SK-N-SH treated with all-trans-retinoic acid at 6 μM for 48 hours (cell line): Measurements from ENCODE around the gene FCAMR.

Experiments
- ATAC-seq: fragments of 200-7000 bp; cut with Tn5 transposase; 3 replicates; pipeline ENCODE4 v1.9.1; 2020; ENCODE audit warnings: mild to moderate bottlenecking, moderate library complexity
- ARNTL ChIP-seq: fragments of 450-650 bp; formaldehyde crosslinking; IDR thresholded peaks from 2 replicates; pipeline ENCODE4 v1.5.0; 2020; ENCODE audit warnings: low read depth, mild to moderate bottlenecking, moderate library complexity, borderline replicate concordance
- BACH2 ChIP-seq: fragments of 250-450 bp; sonication (Bioruptor Pico); IDR thresholded peaks from 2 replicates; pipeline ENCODE4 v1.9.0; 2021; ENCODE audit warnings: mild to moderate bottlenecking, borderline replicate concordance
- CSDC2 ChIP-seq: fragments of 250-450 bp; sonication (Bioruptor Pico); IDR thresholded peaks from 2 replicates; pipeline ENCODE4 v1.5.0; 2020; ENCODE audit warnings: mild to moderate bottlenecking, moderate library complexity
- ESRRG ChIP-seq: fragments of 250-450 bp; sonication (Bioruptor Pico); IDR thresholded peaks from 2 replicates; pipeline ENCODE4 v1.6.1; 2021; ENCODE audit warnings: mild to moderate bottlenecking
- GLIS3 ChIP-seq: fragments of 250-450 bp; sonication (Bioruptor Pico); IDR thresholded peaks from 2 replicates; pipeline ENCODE4 v1.5.0; 2020; ENCODE audit warnings: mild to moderate bottlenecking, moderate library complexity
- ISL1 ChIP-seq: fragments of 250-450 bp; sonication (Bioruptor Pico); IDR thresholded peaks from 2 replicates; pipeline ENCODE4 v2.1.2; 2022; ENCODE audit warnings: mild to moderate bottlenecking, moderate library complexity
- OSR1 ChIP-seq: fragments of 250-450 bp; sonication (Bioruptor Pico); IDR thresholded peaks from 2 replicates; pipeline ENCODE4 v1.8.0; 2022; ENCODE audit warnings: moderate library complexity, mild to moderate bottlenecking, inconsistent platforms
- PPARA ChIP-seq: fragments of 250-450 bp; sonication (Bioruptor Pico); IDR thresholded peaks from 2 replicates; pipeline ENCODE4 v1.5.0; 2020; ENCODE audit warnings: mild to moderate bottlenecking, borderline replicate concordance
- RARB ChIP-seq: fragments of 250-450 bp; sonication (Bioruptor Pico); IDR thresholded peaks from 2 replicates; pipeline ENCODE4 v1.8.0; 2021; ENCODE audit warnings: mild to moderate bottlenecking, moderate library complexity
- TCF4 ChIP-seq: fragments of 250-450 bp; sonication (Bioruptor Pico); IDR thresholded peaks from 2 replicates; pipeline ENCODE4 v1.8.0; 2021; ENCODE audit warnings: mild to moderate bottlenecking, moderate library complexity, borderline replicate concordance
- TOX ChIP-seq: fragments of 250-450 bp; sonication (Bioruptor Pico); IDR thresholded peaks from 2 replicates; pipeline ENCODE4 v1.8.0; 2021; ENCODE audit warnings: mild to moderate bottlenecking, moderate library complexity, borderline replicate concordance
- ZC3H10 ChIP-seq: fragments of 250-450 bp; sonication (Bioruptor Pico); IDR thresholded peaks from 2 replicates; pipeline ENCODE4 v1.5.1; 2021; ENCODE audit warnings: mild to moderate bottlenecking, moderate library complexity
- ZFP3 ChIP-seq: fragments of 250-450 bp; sonication (Bioruptor Pico); IDR thresholded peaks from 2 replicates; pipeline ENCODE4 v1.5.0; 2020; ENCODE audit warnings: mild to moderate bottlenecking, moderate library complexity
- ZFP30 ChIP-seq: fragments of 450-650 bp; formaldehyde crosslinking; IDR thresholded peaks from 2 replicates; pipeline ENCODE4 v1.5.0; 2022; ENCODE audit warnings: mild to moderate bottlenecking, moderate library complexity
- ZNF565 ChIP-seq: fragments of 450-650 bp; formaldehyde crosslinking; conservative IDR thresholded peaks from 2 replicates; pipeline ENCODE4 v1.5.0; 2020; ENCODE audit warnings: low read depth, mild to moderate bottlenecking, moderate library complexity
- ZNF70 ChIP-seq: fragments of 450-650 bp; formaldehyde crosslinking; IDR thresholded peaks from 2 replicates; pipeline ENCODE4 v1.5.0; 2020; ENCODE audit warnings: mild to moderate bottlenecking, moderate library complexity
- ZNF8 ChIP-seq: fragments of 450-650 bp; formaldehyde crosslinking; IDR thresholded peaks from 2 replicates; pipeline ENCODE4 v1.5.0; 2020; ENCODE audit warnings: mild to moderate bottlenecking, moderate library complexity
- TF ChIP-seq, protein P1 (sequence below): fragments of 250-450 bp; sonication (Bioruptor Pico); IDR thresholded peaks from 2 replicates; pipeline ENCODE4 v1.5.1; 2020; ENCODE audit warnings: low read depth, mild to moderate bottlenecking, moderate library complexity
- TF ChIP-seq, protein P2 (sequence below): fragments of 250-450 bp; sonication (Bioruptor Pico); IDR thresholded peaks from 2 replicates; pipeline ENCODE4 v1.8.0; 2020; ENCODE audit warnings: mild to moderate bottlenecking, moderate library complexity, borderline replicate concordance
- TF ChIP-seq, protein P3 (sequence below): fragments of 250-450 bp; sonication (Bioruptor Pico); IDR thresholded peaks from 2 replicates; pipeline ENCODE4 v1.8.0; 2021; ENCODE audit warnings: low read depth, mild to moderate bottlenecking, moderate library complexity, borderline replicate concordance

The FCAMR gene

DNA sequence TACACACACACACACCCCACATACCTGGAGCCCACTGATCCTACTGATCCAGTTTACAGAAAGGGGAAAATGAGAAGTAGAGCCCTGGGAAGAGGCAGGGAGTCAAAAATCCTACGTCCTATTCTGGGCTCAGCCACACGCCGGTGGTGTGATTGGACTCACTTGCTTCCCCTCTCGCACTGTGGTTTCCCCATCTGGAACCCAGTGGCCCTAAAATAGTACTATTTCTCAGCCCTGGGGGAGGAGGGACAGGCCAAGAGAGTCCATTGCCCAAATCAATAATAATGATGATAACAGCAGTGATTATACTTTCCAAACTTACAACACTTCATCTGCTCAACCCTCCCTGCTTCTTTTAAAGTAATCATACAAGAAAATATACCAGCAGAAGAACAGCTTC lies 21.1 kb downstream of the FCAMR start:
- TF ChIP-seq OSR1 (CRISPR knock-in tag) (no peak), ESRRG (CRISPR knock-in tag) (no peak), ZFP3 (no peak), PPARA (CRISPR knock-in tag) (no peak), ZNF70 (CRISPR knock-in tag) (no peak)
- TF ChIP-seq, protein P1, sequence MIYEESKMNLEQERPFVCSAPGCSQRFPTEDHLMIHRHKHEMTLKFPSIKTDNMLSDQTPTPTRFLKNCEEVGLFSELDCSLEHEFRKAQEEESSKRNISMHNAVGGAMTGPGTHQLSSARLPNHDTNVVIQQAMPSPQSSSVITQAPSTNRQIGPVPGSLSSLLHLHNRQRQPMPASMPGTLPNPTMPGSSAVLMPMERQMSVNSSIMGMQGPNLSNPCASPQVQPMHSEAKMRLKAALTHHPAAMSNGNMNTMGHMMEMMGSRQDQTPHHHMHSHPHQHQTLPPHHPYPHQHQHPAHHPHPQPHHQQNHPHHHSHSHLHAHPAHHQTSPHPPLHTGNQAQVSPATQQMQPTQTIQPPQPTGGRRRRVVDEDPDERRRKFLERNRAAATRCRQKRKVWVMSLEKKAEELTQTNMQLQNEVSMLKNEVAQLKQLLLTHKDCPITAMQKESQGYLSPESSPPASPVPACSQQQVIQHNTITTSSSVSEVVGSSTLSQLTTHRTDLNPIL, result no peak
- TF ChIP-seq, protein P2, sequence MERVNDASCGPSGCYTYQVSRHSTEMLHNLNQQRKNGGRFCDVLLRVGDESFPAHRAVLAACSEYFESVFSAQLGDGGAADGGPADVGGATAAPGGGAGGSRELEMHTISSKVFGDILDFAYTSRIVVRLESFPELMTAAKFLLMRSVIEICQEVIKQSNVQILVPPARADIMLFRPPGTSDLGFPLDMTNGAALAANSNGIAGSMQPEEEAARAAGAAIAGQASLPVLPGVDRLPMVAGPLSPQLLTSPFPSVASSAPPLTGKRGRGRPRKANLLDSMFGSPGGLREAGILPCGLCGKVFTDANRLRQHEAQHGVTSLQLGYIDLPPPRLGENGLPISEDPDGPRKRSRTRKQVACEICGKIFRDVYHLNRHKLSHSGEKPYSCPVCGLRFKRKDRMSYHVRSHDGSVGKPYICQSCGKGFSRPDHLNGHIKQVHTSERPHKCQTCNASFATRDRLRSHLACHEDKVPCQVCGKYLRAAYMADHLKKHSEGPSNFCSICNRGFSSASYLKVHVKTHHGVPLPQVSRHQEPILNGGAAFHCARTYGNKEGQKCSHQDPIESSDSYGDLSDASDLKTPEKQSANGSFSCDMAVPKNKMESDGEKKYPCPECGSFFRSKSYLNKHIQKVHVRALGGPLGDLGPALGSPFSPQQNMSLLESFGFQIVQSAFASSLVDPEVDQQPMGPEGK (CRISPR knock-in tag), result no peak
- ATAC-seq, result no peak

DNA sequence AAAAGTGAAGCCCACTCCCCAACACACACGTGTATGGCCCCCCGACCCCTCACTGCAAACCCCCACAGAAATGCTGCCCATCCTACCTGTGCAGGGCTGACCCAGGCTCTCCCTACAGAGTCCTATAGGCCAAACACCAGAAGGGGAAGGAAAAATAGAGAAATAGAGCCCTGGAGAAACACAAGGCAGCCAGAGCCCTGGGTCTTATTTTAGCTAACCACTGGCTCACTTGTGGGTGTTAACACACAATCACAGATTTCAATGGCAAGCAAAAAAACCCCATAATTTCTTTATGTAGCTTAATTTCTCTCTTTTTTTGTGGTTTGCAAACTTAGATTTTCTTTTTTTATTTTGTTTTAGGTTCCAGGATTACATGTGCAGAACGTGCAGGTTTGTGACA lies 23.0 kb downstream of the FCAMR start:
- no peak for ATAC-seq
- TF ChIP-seq, protein P2 (CRISPR knock-in tag), result no peak
- no peak for TF ChIP-seq OSR1 (CRISPR knock-in tag)
- TF ChIP-seq ISL1 (CRISPR knock-in tag), result no peak
- no peak for TF ChIP-seq GLIS3 (CRISPR knock-in tag)
- no peak for TF ChIP-seq ZNF8 (CRISPR knock-in tag)
- TF ChIP-seq, protein P3, sequence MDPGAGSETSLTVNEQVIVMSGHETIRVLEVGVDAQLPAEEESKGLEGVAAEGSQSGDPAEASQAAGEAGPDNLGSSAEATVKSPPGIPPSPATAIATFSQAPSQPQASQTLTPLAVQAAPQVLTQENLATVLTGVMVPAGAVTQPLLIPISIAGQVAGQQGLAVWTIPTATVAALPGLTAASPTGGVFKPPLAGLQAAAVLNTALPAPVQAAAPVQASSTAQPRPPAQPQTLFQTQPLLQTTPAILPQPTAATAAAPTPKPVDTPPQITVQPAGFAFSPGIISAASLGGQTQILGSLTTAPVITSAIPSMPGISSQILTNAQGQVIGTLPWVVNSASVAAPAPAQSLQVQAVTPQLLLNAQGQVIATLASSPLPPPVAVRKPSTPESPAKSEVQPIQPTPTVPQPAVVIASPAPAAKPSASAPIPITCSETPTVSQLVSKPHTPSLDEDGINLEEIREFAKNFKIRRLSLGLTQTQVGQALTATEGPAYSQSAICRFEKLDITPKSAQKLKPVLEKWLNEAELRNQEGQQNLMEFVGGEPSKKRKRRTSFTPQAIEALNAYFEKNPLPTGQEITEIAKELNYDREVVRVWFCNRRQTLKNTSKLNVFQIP (CRISPR knock-in tag), result no peak

DNA sequence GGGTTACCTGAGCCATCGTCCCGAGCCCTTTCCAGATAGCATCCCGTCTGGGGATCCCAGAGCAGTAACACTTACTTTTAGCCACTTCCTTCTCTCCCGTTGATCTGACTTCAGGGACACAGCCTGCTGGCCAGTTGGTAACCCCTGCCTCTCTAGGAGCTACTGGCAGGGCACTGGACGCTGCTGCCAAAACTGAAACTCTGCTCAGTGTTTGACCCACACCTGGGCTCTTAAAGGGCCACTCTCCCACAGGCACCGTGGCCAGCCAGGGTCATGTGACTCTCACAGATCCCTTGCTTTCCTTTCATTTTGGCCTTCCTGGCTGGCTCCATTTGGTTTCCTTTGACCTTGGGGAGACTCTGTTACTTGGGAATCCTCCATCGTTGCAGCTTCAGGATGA lies 24.0 kb downstream of the FCAMR start, which contains the start of gene PIGR:
PIGR (minus strand) TSS at position 206 of the 400 bp plus-strand sequence. CDS start 5,935 bp downstream, outside the sequence.
- ATAC-seq, result no peak; the same call in 2 of the 3 replicates
- TF ChIP-seq TOX (CRISPR knock-in tag) (no peak), BACH2 (CRISPR knock-in tag) (no peak), ESRRG (CRISPR knock-in tag) (no peak), ZFP30 (CRISPR knock-in tag) (no peak), ZC3H10 (CRISPR knock-in tag) (no peak), RARB (CRISPR knock-in tag) (no peak), TCF4 (CRISPR knock-in tag) (no peak), CSDC2 (CRISPR knock-in tag) (no peak), ISL1 (CRISPR knock-in tag) (no peak), GLIS3 (CRISPR knock-in tag) (no peak), PPARA (CRISPR knock-in tag) (no peak)
- TF ChIP-seq, protein P3 (CRISPR knock-in tag), result no peak

DNA sequence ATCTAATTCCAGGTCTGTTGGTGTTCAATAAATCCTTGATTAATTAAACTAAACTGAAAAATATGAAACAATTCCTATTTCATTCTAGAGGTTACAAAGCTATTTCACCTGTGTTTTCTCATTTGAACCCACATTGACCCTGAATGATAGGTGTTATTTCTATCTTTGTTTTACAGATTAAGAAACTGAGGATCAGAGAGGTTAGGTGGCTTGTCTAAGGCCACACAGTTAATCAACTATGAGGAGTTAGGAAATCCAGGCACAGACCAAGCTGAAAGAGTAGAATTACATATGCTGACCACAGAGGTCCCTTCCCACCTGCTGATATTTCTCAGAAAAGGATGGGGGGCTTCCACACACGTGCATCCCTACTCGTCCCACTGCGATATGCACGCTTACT lies 24.5 kb downstream of the FCAMR start:
- TF ChIP-seq ZNF565, result no peak
- TF ChIP-seq, protein P3 (CRISPR knock-in tag), result no peak
- TF ChIP-seq ARNTL (CRISPR knock-in tag), result no peak
- no peak for TF ChIP-seq ZNF70 (CRISPR knock-in tag)
- TF ChIP-seq PPARA (CRISPR knock-in tag), result no peak
- no peak for TF ChIP-seq ZC3H10 (CRISPR knock-in tag)
- TF ChIP-seq CSDC2 (CRISPR knock-in tag), result no peak
- TF ChIP-seq, protein P1, result no peak
- no peak for TF ChIP-seq RARB (CRISPR knock-in tag)
- ATAC-seq, result no peak
